ENCODE measurements around the gene MYBPC3.

- no peak for TF ChIP-seq TAF1 (IDR thresholded peaks at IDR 0.05; ENCODE audit: borderline replicate concordance, insufficient read depth, low read length)
- no peak for TF ChIP-seq POLR2AphosphoS5 (IDR thresholded peaks at IDR 0.05; ENCODE audit: low read depth, low read length)
- no peak for TF ChIP-seq REST (IDR thresholded peaks at IDR 0.05; ENCODE audit: insufficient read depth in 1 of 2, low read depth in 2 of 2, low read length in 2 of 2)
- TF ChIP-seq SIN3A (IDR thresholded peaks at IDR 0.05; ENCODE audit: borderline replicate concordance, insufficient read depth, low read length) = no peak
Observed at GRCh38 chr11:47284151-47284550, 68.4 kb downstream of the MYBPC3 start.
